Measurements from ENCODE around the gene B3GAT2.

Gene B3GAT2

DNA sequence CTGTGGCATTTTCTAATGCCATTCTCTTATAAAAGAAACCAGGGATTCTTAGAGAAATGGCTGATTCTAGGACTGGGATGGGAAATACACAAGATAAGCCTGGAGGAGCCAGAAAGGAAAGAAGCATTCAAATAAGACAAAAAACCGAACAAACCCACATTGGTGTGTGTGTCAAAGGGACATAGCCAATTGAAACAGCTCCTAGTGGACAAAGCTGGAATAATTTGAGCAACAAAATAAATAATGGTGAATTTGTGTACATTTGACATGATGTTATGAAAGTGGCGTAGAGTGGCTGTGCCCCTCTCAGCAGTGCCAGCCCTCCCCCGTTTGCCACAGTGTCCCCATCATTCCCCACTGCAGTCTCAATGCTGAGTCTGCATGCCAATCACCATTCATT is 55.5 kb downstream of the B3GAT2 start:
- no peak overlapping the region for H3K4me3 ChIP-seq (ENCODE audit: low read depth, low read length)

DNA sequence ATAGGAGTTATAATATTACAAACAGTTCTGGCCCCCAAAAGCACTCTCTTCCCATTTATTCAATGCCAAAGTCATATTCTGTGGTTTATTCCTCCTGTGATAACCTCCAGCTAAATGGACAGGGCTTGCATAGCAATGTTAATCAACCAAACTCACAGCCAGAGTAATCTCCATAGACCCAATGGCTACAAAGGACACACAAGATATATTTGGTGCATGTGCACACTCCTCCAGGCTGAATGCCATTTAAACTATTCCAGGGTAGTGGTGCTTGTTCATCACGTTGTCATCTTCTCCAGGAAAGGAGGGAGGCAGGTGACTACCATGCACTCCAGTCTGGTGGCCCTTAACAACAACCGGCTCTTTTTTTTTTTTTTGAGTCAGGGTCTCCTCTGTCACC is 56.8 kb downstream of the B3GAT2 start:
- no peak overlapping the region for H3K4me3 ChIP-seq (ENCODE audit: low read depth, low read length)

- H3K4me3 ChIP-seq (ENCODE audit: low read depth, low read length): no peak overlapping the region
Measured at GRCh38 chr6:70894001-70894400, 62.9 kb downstream of the B3GAT2 start.

DNA sequence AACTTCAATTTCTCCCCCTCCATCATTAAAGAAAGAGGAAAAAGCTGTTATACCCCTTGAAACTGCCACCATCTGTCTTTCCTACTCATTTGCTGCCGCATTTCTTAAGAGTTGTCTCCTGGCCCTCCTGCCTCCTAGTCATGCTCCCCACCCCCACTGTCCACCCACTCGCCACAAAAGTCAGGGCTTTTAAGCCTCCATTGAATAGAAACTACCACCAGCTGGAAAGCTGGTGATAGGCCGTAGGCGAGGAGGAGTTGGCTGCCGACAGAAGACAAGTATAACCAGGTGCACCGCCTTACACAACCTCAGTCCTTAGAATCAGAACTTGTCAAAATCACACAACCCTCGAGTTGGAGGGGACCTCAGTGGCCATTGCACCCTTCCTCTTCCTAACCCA is 67.6 kb downstream of the B3GAT2 start:
- no peak overlapping the region for H3K4me3 ChIP-seq (ENCODE audit: low read depth, low read length)

GRCh38 chr6:70886661-70887060 is 70.2 kb downstream of the B3GAT2 start:
- H3K4me3 ChIP-seq (ENCODE audit: low read depth, low read length): no peak overlapping the region

- H3K4me3 ChIP-seq (ENCODE audit: low read depth, low read length): no peak overlapping the region
Measured at GRCh38 chr6:70886071-70886470, 70.8 kb downstream of the B3GAT2 start.

- H3K4me3 ChIP-seq (ENCODE audit: low read depth, low read length): no peak overlapping the region
Measured at GRCh38 chr6:70884074-70884983, 72.5 kb downstream of the B3GAT2 start.

DNA sequence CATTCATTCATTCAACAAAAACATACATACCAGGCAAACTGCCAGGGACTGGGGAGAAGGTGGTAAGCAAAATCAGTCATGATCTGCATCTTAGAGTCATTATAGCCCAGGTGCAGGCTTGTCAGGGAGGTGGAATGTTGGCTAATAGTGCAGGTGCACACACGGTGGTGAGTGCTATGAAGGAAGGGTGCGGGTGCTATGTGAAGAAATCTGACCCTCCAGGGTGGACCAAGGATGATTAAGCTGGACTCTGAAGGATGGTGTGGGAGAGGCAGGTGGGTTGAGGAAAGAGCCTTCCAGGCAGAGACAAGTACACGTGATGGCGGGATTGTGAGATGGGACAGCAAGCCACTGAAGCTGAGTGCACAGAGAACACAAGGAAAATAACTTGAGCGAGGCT is 77.4 kb downstream of the B3GAT2 start:
- H3K4me3 ChIP-seq (ENCODE audit: low read depth, low read length): no peak overlapping the region

DNA sequence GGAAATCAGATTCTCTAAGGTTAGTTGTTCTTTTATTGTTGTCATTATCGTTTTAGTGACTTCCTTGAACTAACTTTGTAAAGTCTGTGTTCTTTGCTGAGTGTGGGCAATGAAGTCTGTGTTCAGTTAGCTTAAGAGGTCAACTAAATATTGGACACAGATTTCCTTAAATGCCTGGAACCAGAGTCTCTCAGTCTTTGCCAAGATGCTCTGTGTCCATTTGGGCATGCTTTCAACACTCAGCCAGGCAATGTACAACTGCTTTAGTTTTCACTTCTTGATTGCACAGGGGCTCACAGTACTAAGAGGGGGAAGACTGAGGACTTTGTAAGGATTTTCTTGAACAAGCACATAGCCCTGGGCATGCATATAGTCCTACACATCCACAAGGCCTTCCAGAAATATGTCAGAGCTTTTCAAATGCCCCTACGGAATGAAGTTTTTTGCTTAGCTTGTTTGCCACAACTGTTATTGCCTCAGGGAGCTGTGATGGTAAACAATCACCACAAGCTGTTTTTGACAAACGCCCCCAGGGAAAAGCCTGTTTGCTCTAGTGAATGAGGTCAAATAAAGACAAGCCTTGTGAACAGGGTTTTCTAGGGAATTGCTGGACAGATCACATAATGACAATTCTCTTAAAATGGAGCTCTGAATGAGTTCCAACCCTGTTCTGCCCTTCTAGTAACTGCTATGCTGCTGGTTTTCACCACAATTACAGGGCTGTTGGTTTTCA is 82.5 kb downstream of the B3GAT2 start:
- no peak overlapping the region for H3K4me3 ChIP-seq (ENCODE audit: low read depth, low read length)

DNA sequence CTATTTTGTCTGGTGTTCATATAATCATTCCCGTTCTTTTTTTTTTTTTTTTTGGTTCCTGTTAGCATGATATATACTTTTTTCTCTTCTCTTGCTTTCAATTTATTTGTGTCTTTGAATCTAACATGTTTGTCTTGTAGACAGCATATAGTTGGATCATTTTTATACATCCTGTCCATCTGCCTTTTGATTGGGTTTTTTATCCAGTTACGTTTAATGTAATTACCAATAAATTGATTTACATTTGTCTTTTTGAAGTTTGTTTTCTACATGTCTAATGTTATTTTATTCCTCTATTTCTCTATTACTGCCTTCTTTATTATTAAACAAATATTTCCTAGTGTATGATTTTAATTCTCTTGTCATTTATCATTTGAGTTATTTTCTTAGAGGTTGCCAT is 84.4 kb downstream of the B3GAT2 start:
- no peak overlapping the region for H3K4me3 ChIP-seq (ENCODE audit: low read depth, low read length)

GRCh38 chr6:70864401-70864800 is 92.5 kb downstream of the B3GAT2 start:
- H3K4me3 ChIP-seq (ENCODE audit: low read depth, low read length): no peak overlapping the region

- no peak overlapping the region for H3K4me3 ChIP-seq (ENCODE audit: low read depth, low read length)
Measured at GRCh38 chr6:70863343-70863742, 93.5 kb downstream of the B3GAT2 start.

DNA sequence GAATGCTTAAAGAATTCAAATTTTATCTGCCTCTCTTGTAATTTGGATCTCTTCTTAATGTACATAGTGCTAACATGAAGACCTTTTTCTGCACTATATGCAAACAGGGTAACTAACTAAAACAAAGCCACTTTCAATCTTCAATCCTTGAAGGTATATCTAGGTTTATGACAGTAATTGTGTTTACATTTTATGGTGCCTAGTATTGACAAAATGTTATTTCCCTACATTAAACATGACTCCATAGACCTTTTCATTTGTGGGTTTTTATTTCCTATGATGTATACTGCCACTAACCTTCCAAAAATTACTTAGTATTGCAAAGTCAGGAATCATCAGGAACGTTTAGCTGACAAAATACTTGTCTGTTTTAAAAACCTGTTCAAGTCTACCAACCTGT is 95.9 kb downstream of the B3GAT2 start:
- H3K4me3 ChIP-seq (ENCODE audit: low read depth, low read length): no peak overlapping the region

DNA sequence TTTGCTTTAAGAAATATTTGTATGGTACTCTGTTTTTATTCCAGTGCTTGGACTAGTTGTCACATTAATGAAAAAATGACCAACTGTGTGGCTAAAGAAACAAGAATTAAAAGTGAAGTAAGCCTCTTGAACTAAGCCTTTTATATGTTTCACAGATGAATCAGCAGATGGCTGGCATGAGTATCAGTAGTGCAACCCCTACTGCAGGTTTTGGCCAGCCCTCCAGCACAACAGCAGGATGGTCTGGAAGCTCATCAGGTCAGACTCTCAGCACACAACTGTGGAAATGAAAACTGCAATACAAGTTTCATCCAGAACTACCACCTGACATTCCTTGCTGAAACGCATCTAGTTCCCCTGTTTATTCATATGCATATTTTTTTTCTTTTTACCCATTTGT is 96.8 kb downstream of the B3GAT2 start:
- no peak overlapping the region for H3K4me3 ChIP-seq (ENCODE audit: low read depth, low read length)

DNA sequence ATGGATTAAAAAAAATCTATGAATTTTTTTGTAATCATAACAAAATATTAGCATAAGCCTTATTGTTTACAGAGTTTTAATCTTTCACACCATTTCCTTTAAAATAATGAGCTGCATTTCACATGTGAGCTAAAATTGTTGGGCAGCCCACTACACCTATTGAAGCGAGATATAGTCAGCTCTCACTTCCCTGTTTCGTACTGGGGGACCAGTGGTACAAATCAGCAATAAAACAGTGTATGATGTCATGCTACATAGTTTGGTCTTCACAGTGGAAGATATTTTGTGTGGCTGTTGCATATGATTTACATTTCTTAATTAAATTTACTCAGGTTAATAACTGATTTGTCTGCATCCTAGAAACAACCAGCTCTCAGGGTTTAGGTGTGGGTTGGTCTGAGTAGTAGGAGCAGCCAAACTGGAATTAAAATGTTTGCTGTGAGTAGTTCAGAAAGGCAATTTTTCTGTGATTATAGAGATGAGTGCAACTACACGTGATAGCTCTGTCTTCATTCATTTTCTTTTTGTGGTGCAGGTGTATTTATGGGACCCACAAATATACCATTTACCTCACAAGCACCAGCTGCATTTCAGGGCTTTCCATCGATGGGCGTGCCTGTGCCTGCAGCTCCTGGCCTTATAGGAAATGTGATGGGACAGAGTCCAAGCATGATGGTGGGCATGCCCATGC is 99.3 kb downstream of the B3GAT2 start:
- no peak overlapping the region for H3K4me3 ChIP-seq (ENCODE audit: low read depth, low read length)

- H3K4me3 ChIP-seq (ENCODE audit: low read depth, low read length): no peak overlapping the region
Measured at GRCh38 chr6:70852667-70853246, 104.1 kb downstream of the B3GAT2 start.

- no peak overlapping the region for H3K4me3 ChIP-seq (ENCODE audit: low read depth, low read length)
Measured at GRCh38 chr6:70849348-70850069, 107.4 kb downstream of the B3GAT2 start.

DNA sequence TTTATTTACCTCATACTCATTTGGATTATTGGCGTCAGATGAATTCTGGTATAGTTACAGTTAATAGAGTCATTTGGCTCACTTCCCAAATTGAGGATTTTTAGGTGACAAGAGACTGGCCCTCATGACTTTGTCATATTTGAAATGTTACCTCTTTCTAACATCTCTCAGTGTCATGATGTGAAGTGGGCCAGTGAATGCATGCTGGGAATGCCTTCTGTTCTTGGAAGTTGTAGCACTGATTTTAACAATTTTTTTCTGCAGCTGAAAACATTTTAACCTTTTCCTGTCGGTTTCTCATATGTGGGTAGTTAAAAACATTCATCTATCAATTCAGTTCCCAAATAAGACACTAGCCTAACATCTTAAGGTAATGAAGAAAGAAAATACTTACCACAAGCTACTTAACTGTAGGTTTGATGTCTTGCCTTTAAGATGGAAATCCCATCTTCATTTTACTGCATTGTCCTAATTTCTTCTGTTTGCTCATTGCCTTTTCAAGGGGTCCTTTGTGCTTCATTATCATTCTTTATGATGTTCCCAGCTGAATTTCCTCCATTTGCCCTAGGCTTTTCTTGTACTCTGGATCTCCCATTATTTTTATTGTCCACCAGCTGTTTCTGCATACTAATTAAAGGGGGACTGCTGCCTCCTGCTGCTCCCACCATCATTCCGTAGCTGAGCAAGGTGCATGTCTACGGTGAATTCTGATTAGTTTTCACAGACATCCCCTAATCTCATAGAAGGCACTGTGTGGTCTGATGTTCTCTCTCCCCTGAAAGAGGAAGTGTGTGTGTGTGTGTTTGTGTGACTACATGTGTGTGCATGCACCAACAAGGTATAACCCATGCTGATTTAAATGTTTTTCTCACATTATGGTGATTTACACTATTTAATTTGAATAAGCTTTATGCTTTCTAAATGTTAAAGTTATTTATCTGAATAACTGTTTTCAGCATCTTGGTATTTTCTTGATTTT is 109.5 kb downstream of the B3GAT2 start:
- no peak overlapping the region for H3K4me3 ChIP-seq (ENCODE audit: low read depth, low read length)

GRCh38 chr6:70846207-70846835 is 110.5 kb downstream of the B3GAT2 start:
- H3K4me3 ChIP-seq (ENCODE audit: low read depth, low read length): no peak overlapping the region

All from iPS-11a (cell line).